A673 (cell line): Measurements from ENCODE around the gene SDK1.

Source experiments
- CTCF ChIP-seq: fragments of 300-800, 200-600 bp; sonication (generic); conservative IDR thresholded peaks from 2 replicates; pipeline ENCODE4 v1.5.1; 2017; ENCODE audit warnings: low read depth, mild to moderate bottlenecking, antibody characterized with exemption, low read length, moderate library complexity, mixed read lengths
- EZH2 ChIP-seq: fragments of 200-600 bp; sonication (generic); IDR thresholded peaks from 2 replicates; pipeline ENCODE4 v1.6.1; 2017; ENCODE audit warnings: borderline replicate concordance, low read depth, mild to moderate bottlenecking, mixed read lengths, antibody characterized with exemption, low read length; ENCODE audit not compliant: poor library complexity, severe bottlenecking

- no peak for TF ChIP-seq EZH2
- TF ChIP-seq CTCF, result no peak
These were observed 908.9 kb downstream of the SDK1 start for GRCh38 chr7:4209966-4210365.
